ENCODE measurements around the gene MMP11. TPM values are rescaled to one million over a fixed set of nuclear protein-coding genes. Genes with fewer than 3 reads are reported as not detected.

MMP11 gene
- total and polyA plus RNA-seq, 2 of the 13 experiments (the other 11 are each of a cell fraction or from before 2014, with no cell fraction given) = 8.9 to 28.6 TPM

DNA sequence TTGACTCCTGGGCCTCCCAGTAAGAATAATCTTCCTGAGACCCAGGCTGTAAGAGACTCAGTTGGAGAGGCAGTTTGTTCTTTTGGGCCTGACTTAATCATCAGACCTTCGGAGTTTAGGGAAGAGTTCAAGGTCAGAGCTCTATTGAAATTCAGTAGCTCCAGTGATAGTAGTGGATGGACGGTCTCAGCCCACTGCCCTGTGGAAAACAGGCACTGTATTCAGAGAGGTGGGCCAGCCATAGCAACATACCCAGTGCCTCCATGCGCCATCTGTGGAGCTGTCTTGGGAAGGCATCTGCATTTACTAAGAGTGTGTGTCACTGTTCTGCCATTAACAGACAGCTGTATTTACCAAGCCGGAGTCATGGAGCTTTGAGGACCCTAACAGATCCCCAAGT, 17.0 kb downstream of the MMP11 start (continued):
- TF ChIP-seq, protein P1, sequence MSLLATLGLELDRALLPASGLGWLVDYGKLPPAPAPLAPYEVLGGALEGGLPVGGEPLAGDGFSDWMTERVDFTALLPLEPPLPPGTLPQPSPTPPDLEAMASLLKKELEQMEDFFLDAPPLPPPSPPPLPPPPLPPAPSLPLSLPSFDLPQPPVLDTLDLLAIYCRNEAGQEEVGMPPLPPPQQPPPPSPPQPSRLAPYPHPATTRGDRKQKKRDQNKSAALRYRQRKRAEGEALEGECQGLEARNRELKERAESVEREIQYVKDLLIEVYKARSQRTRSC (CRISPR knock-in tag; IDR thresholded peaks at IDR 0.05; ENCODE audit: low read depth) = no peak
- TF ChIP-seq ZKSCAN8 (CRISPR knock-in tag; IDR thresholded peaks at IDR 0.05; ENCODE audit: borderline replicate concordance) = no peak
- no peak for TF ChIP-seq ZNF572 (CRISPR knock-in tag; IDR thresholded peaks at IDR 0.05)
- no peak for TF ChIP-seq GPN1 (CRISPR knock-in tag; IDR thresholded peaks at IDR 0.05; ENCODE audit: borderline replicate concordance)
- TF ChIP-seq TRIM24 (CRISPR knock-in tag; IDR thresholded peaks at IDR 0.05) = no peak
- no peak for TF ChIP-seq ZNF775 (CRISPR knock-in tag; IDR thresholded peaks at IDR 0.05; ENCODE audit: borderline replicate concordance)
- TF ChIP-seq RBM39 (IDR thresholded peaks at IDR 0.05; ENCODE audit: low read depth, low read length, poor library complexity, severe bottlenecking) = no peak
- TF ChIP-seq NFE2 (CRISPR knock-in tag; IDR thresholded peaks at IDR 0.05) = no peak
- no peak for TF ChIP-seq MTF1 (CRISPR knock-in tag; IDR thresholded peaks at IDR 0.05)
- TF ChIP-seq ZFP82 (CRISPR knock-in tag; IDR thresholded peaks at IDR 0.05; ENCODE audit: borderline replicate concordance) = no peak
- no peak for TF ChIP-seq HDAC6 (IDR thresholded peaks at IDR 0.05; ENCODE audit: low read depth, low read length)
- TF ChIP-seq SP5 (CRISPR knock-in tag; IDR thresholded peaks at IDR 0.05; ENCODE audit: borderline replicate concordance, low read depth) = no peak
- no peak for TF ChIP-seq TCF7 (IDR thresholded peaks at IDR 0.05; ENCODE audit: low read depth)
- TF ChIP-seq, protein P2, sequence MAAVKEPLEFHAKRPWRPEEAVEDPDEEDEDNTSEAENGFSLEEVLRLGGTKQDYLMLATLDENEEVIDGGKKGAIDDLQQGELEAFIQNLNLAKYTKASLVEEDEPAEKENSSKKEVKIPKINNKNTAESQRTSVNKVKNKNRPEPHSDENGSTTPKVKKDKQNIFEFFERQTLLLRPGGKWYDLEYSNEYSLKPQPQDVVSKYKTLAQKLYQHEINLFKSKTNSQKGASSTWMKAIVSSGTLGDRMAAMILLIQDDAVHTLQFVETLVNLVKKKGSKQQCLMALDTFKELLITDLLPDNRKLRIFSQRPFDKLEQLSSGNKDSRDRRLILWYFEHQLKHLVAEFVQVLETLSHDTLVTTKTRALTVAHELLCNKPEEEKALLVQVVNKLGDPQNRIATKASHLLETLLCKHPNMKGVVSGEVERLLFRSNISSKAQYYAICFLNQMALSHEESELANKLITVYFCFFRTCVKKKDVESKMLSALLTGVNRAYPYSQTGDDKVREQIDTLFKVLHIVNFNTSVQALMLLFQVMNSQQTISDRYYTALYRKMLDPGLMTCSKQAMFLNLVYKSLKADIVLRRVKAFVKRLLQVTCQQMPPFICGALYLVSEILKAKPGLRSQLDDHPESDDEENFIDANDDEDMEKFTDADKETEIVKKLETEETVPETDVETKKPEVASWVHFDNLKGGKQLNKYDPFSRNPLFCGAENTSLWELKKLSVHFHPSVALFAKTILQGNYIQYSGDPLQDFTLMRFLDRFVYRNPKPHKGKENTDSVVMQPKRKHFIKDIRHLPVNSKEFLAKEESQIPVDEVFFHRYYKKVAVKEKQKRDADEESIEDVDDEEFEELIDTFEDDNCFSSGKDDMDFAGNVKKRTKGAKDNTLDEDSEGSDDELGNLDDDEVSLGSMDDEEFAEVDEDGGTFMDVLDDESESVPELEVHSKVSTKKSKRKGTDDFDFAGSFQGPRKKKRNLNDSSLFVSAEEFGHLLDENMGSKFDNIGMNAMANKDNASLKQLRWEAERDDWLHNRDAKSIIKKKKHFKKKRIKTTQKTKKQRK (IDR thresholded peaks at IDR 0.05; ENCODE audit: low read length) = no peak
- 0 out of 2 replicates have a peak, but pooled peaks have one; percentile 29 for TF ChIP-seq NCOA2 (CRISPR knock-in tag; IDR thresholded peaks at IDR 0.05)
- TF ChIP-seq HNF4A (CRISPR knock-in tag; IDR thresholded peaks at IDR 0.05) = peak; percentile 55; the same call in 1 of the 2 replicates
- no peak for TF ChIP-seq PCBP2 (optimal IDR thresholded peaks at IDR 0.05; ENCODE audit: low read depth, low read length, poor library complexity, severe bottlenecking)
- TF ChIP-seq CCAR2 (optimal IDR thresholded peaks at IDR 0.05; ENCODE audit: low read depth, low read length) = no peak
- TF ChIP-seq TOE1 (CRISPR knock-in tag; IDR thresholded peaks at IDR 0.05) = no peak
- TF ChIP-seq, protein P3, sequence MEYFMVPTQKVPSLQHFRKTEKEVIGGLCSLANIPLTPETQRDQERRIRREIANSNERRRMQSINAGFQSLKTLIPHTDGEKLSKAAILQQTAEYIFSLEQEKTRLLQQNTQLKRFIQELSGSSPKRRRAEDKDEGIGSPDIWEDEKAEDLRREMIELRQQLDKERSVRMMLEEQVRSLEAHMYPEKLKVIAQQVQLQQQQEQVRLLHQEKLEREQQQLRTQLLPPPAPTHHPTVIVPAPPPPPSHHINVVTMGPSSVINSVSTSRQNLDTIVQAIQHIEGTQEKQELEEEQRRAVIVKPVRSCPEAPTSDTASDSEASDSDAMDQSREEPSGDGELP (IDR thresholded peaks at IDR 0.05; ENCODE audit: borderline replicate concordance, low read depth) = peak; percentile 89
- no peak for TF ChIP-seq ZNF746 (CRISPR knock-in tag; IDR thresholded peaks at IDR 0.05)
- TF ChIP-seq, protein P4, sequence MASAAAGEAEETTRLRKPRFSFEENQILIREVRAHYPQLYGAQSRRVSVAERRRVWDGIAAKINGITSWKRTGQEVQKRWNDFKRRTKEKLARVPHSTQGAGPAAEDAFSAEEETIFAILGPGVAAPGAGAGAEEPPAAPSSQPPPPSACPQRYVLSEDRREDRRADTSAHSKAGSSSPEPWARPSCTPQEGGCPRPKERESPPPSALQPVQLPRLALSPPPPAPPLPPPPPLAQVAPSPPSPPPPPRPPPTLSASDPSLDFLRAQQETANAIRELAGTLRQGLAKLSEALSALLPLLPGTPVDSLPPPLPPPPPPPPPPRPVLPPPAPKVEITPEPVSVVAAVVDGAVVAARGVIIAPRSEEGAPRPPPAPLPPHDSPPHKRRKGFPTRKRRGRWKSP (CRISPR knock-in tag; IDR thresholded peaks at IDR 0.05) = no peak
- no peak for TF ChIP-seq CBX1 (IDR thresholded peaks at IDR 0.05; ENCODE audit: low read depth)
- TF ChIP-seq ARNT2 (CRISPR knock-in tag; IDR thresholded peaks at IDR 0.05; ENCODE audit: low read depth) = no peak
- no peak for TF ChIP-seq CEBPB (IDR thresholded peaks at IDR 0.05; ENCODE audit: borderline replicate concordance, low read depth, low read length)
- TF ChIP-seq POLR2AphosphoS2 (IDR thresholded peaks at IDR 0.05; ENCODE audit: low read depth, low read length) = no peak
- no peak for TF ChIP-seq BRCA1 (CRISPR knock-in tag; IDR thresholded peaks at IDR 0.05)
- TF ChIP-seq RFX5 (IDR thresholded peaks at IDR 0.05; ENCODE audit: low read depth, low read length) = 0 out of 2 replicates have a peak, but pooled peaks have one; percentile 31
